Memory B cell (primary cell): ENCODE data around the gene ZNF839.
A peak's percentile ranks its signal among the peaks of the same experiment; 100 is the strongest.

Source experiments
- ATAC-seq: fragments of 150-1000 bp; cut with Tn5 transposase; 2 replicates; pipeline ENCODE4 v1.10.0; 2021; ENCODE audit warnings: low read depth, mild to moderate bottlenecking, moderate library complexity
- DNase-seq, 2 donors: peaks; one replicate each; pipeline ENCODE4 v3.0.0; 2022; ENCODE audit warnings: low spot score in 2 of 2
- H3K27ac Mint-ChIP-seq: one replicate; pipeline ENCODE4 v1.8.0; 2022; ENCODE audit warnings: mild to moderate bottlenecking, moderate library complexity, mixed read lengths
- H3K27me3 Mint-ChIP-seq: one replicate; pipeline ENCODE4 v1.8.0; 2022; ENCODE audit warnings: mixed read lengths
- H3K36me3 Mint-ChIP-seq: one replicate; pipeline ENCODE4 v1.8.0; 2022; ENCODE audit warnings: mild to moderate bottlenecking, mixed read lengths
- H3K4me1 Mint-ChIP-seq: one replicate; pipeline ENCODE4 v1.8.0; 2022; ENCODE audit warnings: mixed read lengths
- H3K4me3 Mint-ChIP-seq: one replicate; pipeline ENCODE4 v1.8.0; 2022; ENCODE audit warnings: mild to moderate bottlenecking, moderate library complexity, mixed read lengths
- H3K9me3 Mint-ChIP-seq: one replicate; pipeline ENCODE4 v1.8.0; 2022; ENCODE audit warnings: mixed read lengths

ZNF839 gene

GRCh38 chr14:102363182-102363943, 43.8 kb downstream of the ZNF839 start:
- DNase-seq (no peak), ATAC-seq (peak; percentile 13)
- no peaks in the 10 kb centered on the region for H3K9me3 Mint-ChIP-seq
- H3K36me3 Mint-ChIP-seq: peaks cover 3% of the 10 kb centered on the region
- H3K27ac Mint-ChIP-seq: no peak overlapping the region
- no peaks in the 10 kb centered on the region for H3K27me3 Mint-ChIP-seq
- no peak overlapping the region for H3K4me3 Mint-ChIP-seq
- peaks cover 28% of the 10 kb centered on the region for H3K4me1 Mint-ChIP-seq

GRCh38 chr14:102370305-102370809, 50.8 kb downstream of the ZNF839 start:
- no peak for DNase-seq
- H3K9me3 Mint-ChIP-seq: no peaks in the 10 kb centered on the region
- H3K4me1 Mint-ChIP-seq: peaks cover 20% of the 10 kb centered on the region
- H3K27ac Mint-ChIP-seq: no peak overlapping the region
- H3K27me3 Mint-ChIP-seq: no peaks in the 10 kb centered on the region
- peaks cover 4% of the 10 kb centered on the region for H3K36me3 Mint-ChIP-seq
- ATAC-seq: peak; percentile 48
- no peak overlapping the region for H3K4me3 Mint-ChIP-seq

DNA sequence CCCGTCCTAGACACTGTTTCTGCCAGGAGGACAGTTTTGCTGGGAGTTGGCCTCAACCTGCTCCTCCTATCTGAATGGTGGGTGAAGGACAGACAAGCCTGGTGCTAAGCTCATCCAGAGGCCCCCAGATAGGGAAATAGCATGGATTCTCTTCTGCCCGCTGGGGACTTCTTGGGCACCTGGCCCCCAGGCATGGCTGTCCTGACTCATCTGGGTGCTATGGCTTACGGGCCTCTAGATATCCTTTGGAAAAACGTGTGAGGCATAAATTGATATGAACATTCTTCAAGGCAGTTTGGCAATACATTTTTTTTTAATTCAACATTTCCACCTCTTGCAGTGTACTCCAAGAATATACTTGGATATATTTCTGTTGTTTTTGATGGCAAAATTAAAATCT, 51.8 kb downstream of the ZNF839 start:
- ATAC-seq: no peak
- no peak overlapping the region for H3K27ac Mint-ChIP-seq
- H3K36me3 Mint-ChIP-seq: peaks cover 4% of the 10 kb centered on the region
- no peaks in the 10 kb centered on the region for H3K27me3 Mint-ChIP-seq
- no peak overlapping the region for H3K4me3 Mint-ChIP-seq
- DNase-seq: no peak
- peaks cover 20% of the 10 kb centered on the region for H3K4me1 Mint-ChIP-seq
- H3K9me3 Mint-ChIP-seq: no peaks in the 10 kb centered on the region

GRCh38 chr14:102373110-102373509, 53.6 kb downstream of the ZNF839 start:
- ATAC-seq: no peak
- Mint-ChIP-seq H3K9me3 (no peaks in the 10 kb centered on the region), H3K27me3 (no peaks in the 10 kb centered on the region), H3K4me3 (no peak overlapping the region), H3K36me3 (peaks cover 7% of the 10 kb centered on the region), H3K4me1 (peaks cover 12% of the 10 kb centered on the region), H3K27ac (no peak overlapping the region)
- DNase-seq: no peak

- Mint-ChIP-seq H3K36me3 (peaks cover 14% of the 10 kb centered on the region), H3K27ac (no peak overlapping the region), H3K27me3 (no peaks in the 10 kb centered on the region), H3K9me3 (no peaks in the 10 kb centered on the region), H3K4me3 (no peak overlapping the region), H3K4me1 (peaks cover 10% of the 10 kb centered on the region)
- no peak for DNase-seq
- no peak for ATAC-seq
These were observed 54.7 kb downstream of the ZNF839 start for GRCh38 chr14:102374264-102374663.

DNA sequence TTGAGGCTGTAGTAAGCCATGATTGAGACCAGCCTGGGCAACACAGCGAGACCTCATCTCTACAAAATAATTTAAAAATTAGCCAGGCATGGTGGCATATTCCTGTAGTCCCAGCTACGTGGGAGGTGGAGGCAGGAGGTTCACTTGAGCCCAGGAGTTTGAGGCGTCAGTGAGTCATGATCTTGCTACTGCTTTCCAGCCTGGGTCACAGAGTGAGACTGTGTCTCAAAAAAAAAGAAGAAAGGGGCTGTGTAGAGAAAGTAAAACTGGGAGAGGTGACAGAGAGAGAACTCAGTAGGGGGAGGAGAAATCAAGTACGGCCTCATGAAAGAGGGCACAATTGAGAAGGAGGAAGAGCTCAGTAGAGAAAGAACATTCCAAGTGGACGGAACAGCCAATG, 55.6 kb downstream of the ZNF839 start:
- Mint-ChIP-seq H3K27ac (no peak overlapping the region), H3K36me3 (peaks cover 17% of the 10 kb centered on the region), H3K4me3 (no peak overlapping the region), H3K9me3 (no peaks in the 10 kb centered on the region), H3K27me3 (no peaks in the 10 kb centered on the region), H3K4me1 (peaks cover 9% of the 10 kb centered on the region)
- ATAC-seq: no peak
- DNase-seq: no peak

- H3K4me1 Mint-ChIP-seq: no peaks in the 10 kb centered on the region
- no peaks in the 10 kb centered on the region for H3K27me3 Mint-ChIP-seq
- H3K4me3 Mint-ChIP-seq: no peak overlapping the region
- DNase-seq: no peak
- H3K9me3 Mint-ChIP-seq: no peaks in the 10 kb centered on the region
- peaks cover 16% of the 10 kb centered on the region for H3K36me3 Mint-ChIP-seq
- no peak overlapping the region for H3K27ac Mint-ChIP-seq
- ATAC-seq: no peak
These were observed 58.1 kb downstream of the ZNF839 start for GRCh38 chr14:102377696-102378095.

DNA sequence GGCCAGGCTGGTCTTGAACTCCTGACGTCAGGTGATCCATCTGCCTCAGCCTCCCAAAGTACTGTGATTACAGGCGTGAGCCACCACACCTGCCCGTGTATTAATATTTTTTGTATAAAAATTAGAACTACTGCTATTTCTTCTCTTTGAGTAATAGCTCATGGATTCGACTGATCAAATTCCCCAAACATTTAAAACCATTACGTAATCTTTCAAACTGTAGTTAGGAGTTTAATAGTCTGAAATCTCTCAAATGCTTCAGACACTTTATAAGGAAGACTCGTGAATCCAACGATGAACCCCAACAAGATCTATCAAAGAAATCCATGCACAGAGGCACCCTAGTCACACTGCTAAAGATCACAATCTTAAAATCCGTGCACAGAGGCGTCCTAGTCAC, 59.3 kb downstream of the ZNF839 start:
- DNase-seq (no peak), ATAC-seq (no peak)
- H3K36me3 Mint-ChIP-seq: peaks cover 20% of the 10 kb centered on the region
- H3K4me1 Mint-ChIP-seq: no peaks in the 10 kb centered on the region
- H3K9me3 Mint-ChIP-seq: no peaks in the 10 kb centered on the region
- no peaks in the 10 kb centered on the region for H3K27me3 Mint-ChIP-seq
- no peak overlapping the region for H3K4me3 Mint-ChIP-seq
- no peak overlapping the region for H3K27ac Mint-ChIP-seq

DNA sequence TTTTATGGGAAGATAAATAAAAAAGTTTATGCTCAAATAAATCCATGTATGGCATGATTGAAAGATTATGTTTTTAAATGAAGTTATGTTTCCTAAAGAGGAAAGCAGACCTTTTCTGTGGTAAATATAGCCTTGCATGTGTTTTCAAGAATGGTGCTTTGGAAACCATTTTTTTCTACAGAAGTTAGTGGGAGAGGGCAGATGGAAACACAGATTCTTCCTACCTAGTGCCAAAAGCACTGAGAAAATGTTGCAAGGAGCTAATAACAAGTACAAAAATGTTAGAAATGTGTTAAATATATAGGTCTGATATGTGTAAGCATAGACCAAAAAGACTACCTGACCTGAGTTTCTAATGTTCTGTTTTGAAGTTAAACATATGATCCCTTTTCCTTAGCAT, 67.5 kb downstream of the ZNF839 start:
- DNase-seq: no peak
- no peaks in the 10 kb centered on the region for H3K27me3 Mint-ChIP-seq
- H3K36me3 Mint-ChIP-seq: peaks cover 12% of the 10 kb centered on the region
- peaks cover 3% of the 10 kb centered on the region for H3K9me3 Mint-ChIP-seq
- H3K4me1 Mint-ChIP-seq: no peaks in the 10 kb centered on the region
- H3K27ac Mint-ChIP-seq: no peak overlapping the region
- H3K4me3 Mint-ChIP-seq: no peak overlapping the region
- ATAC-seq: no peak

DNA sequence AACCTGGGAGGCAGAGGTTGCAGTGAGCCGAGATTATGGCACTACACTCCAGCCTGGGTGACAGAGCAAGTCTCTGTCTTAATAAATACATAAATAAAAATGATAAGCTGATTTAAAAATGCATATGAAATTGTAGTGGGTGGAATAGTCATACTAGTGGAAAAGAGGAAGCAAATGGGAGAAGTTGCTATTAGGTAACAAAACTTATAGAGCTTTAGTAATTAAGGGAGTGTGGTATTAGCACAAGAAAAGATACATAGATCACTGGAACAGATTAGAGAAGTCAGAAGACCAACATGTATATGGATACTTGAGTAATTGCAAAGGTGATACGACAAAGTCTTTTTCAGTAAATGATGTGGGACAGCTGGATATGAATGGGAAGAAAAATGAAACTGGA, 69.7 kb downstream of the ZNF839 start:
- no peak for DNase-seq
- no peaks in the 10 kb centered on the region for H3K4me1 Mint-ChIP-seq
- no peak overlapping the region for H3K27ac Mint-ChIP-seq
- H3K4me3 Mint-ChIP-seq: no peak overlapping the region
- ATAC-seq: no peak
- H3K27me3 Mint-ChIP-seq: no peaks in the 10 kb centered on the region
- H3K36me3 Mint-ChIP-seq: peaks cover 13% of the 10 kb centered on the region
- H3K9me3 Mint-ChIP-seq: peaks cover 4% of the 10 kb centered on the region

- peaks cover 16% of the 10 kb centered on the region for H3K36me3 Mint-ChIP-seq
- DNase-seq (no peak), ATAC-seq (no peak)
- H3K4me1 Mint-ChIP-seq: no peaks in the 10 kb centered on the region
- peaks cover 4% of the 10 kb centered on the region for H3K9me3 Mint-ChIP-seq
- H3K27ac Mint-ChIP-seq: no peak overlapping the region
- H3K27me3 Mint-ChIP-seq: no peaks in the 10 kb centered on the region
- H3K4me3 Mint-ChIP-seq: no peak overlapping the region
These were observed 70.7 kb downstream of the ZNF839 start for GRCh38 chr14:102390064-102390855.
